HCT116 (cell line): ENCODE data around the gene ANKDD1A. TPM values are rescaled to one million over a fixed set of nuclear protein-coding genes. Genes with fewer than 3 reads are reported as not detected.

ENCODE experiments used
- ATAC-seq: fragments of 200-7000 bp; cut with Tn5 transposase; 2 replicates; pipeline ENCODE4 v1.9.1; 2020; ENCODE audit warnings: mild to moderate bottlenecking, moderate library complexity
- BruUV-seq: library from RNA; stranded (reverse); fragments of 400-500 nt; replicated peaks from 2 replicates; lab custom pipeline; 2021; lab: Mats Ljungman, UMichigan
- CTCF ChIA-PET: fragments of 300-600 bp; sonication (Branson Sonifier 250); formaldehyde crosslinking; loops from one replicate; lab custom pipeline; 2021; ENCODE audit warnings: antibody characterized with exemption; lab: Charles Lee
- POLR2A ChIA-PET: fragments of 300-600, 350-600 bp; sonication (Branson Sonifier 250); formaldehyde crosslinking; loops from one replicate; lab custom pipeline; 2021; ENCODE audit warnings: antibody characterized with exemption; lab: Charles Lee
- RAD21 ChIA-PET, 2 experiments: fragments of 300-600 bp; sonication (Branson Sonifier 250); formaldehyde crosslinking; loops; one replicate each; lab custom pipeline; 2023; ENCODE audit warnings: low total read pairs in 2 of 2; ENCODE audit not compliant: uncharacterized antibody in 2 of 2, unreplicated experiment in 2 of 2, low non-redundant PET in 1 of 2; lab: Charles Lee
- DNase-seq: peaks from one replicate; pipeline ENCODE4 v3.0.0-alpha.2; 2010; ENCODE audit warnings: low read depth, low spot score
- H2AFZ ChIP-seq: fragments of 200-600 bp; shearing (Covaris generic), sonication (generic); 2 replicates; pipeline ENCODE4 v1.6.1; 2017; ENCODE audit warnings: low read depth, mixed run types, mixed read lengths, antibody characterized with exemption, low read length; ENCODE audit not compliant: poor library complexity, severe bottlenecking
- H3K27ac ChIP-seq: 2 replicates; pipeline ENCODE4 v1.5.1; 2012; ENCODE audit warnings: low read depth, low read length
- H3K27me3 ChIP-seq: fragments of 200-600 bp; sonication (generic); 2 replicates; pipeline ENCODE4 v1.6.1; 2016; ENCODE audit warnings: mixed run types, low read length, mixed read lengths; ENCODE audit not compliant: insufficient read depth
- H3K36me3 ChIP-seq, 2 experiments: fragments of 200-500 bp in 1 of 2; fragments of 200-600 bp in 1 of 2; sonication (Bioruptor generic) in 1 of 2; sonication (generic) in 1 of 2; 2 replicates each; pipeline versions ENCODE4 v1.5.1 to v1.6.1; 2014 to 2016; ENCODE audit warnings: low read length in 2 of 2, inconsistent platforms in 1 of 2, mixed read lengths in 1 of 2, mixed run types in 1 of 2; ENCODE audit not compliant: insufficient read depth in 2 of 2, control insufficient read depth in 1 of 2
- H3K4me1 ChIP-seq, 2 experiments: fragments of 200-600 bp in 1 of 2; sonication (generic) in 1 of 2; 2 replicates each; pipeline versions ENCODE4 v1.5.1 to v1.6.1; 2012 to 2017; ENCODE audit warnings: low read length in 2 of 2, inconsistent platforms in 1 of 2, mild to moderate bottlenecking in 1 of 2, mixed read lengths in 1 of 2, mixed run types in 1 of 2, moderate library complexity in 1 of 2; ENCODE audit not compliant: insufficient read depth in 2 of 2, control insufficient read depth in 1 of 2
- H3K4me2 ChIP-seq: fragments of 200-600 bp; sonication (generic); 2 replicates; pipeline ENCODE4 v1.6.1; 2017; ENCODE audit warnings: mixed run types, low read length, mixed read lengths
- H3K4me3 ChIP-seq, 2 experiments: fragments of 200-600 bp in 1 of 2; sonication (generic) in 1 of 2; replicated peaks in 1 of 2; 2 replicates each; pipeline ENCODE4 v1.5.1; 2011 to 2016; ENCODE audit warnings: low read length in 2 of 2, control low read depth in 1 of 2, low read depth in 1 of 2, mild to moderate bottlenecking in 1 of 2, mixed read lengths in 1 of 2, mixed run types in 1 of 2
- H3K79me2 ChIP-seq: fragments of 200-600 bp; sonication (generic); 2 replicates; pipeline ENCODE4 v1.6.1; 2017; ENCODE audit warnings: mild to moderate bottlenecking, mixed run types, low read length, moderate library complexity, mixed read lengths; ENCODE audit not compliant: insufficient read depth
- H3K9ac ChIP-seq: fragments of 200-600 bp; sonication (generic); 2 replicates; pipeline ENCODE4 v1.6.1; 2016; ENCODE audit warnings: low read length, mixed read lengths
- H3K9me2 ChIP-seq: fragments of 200-600 bp; sonication (generic), shearing (Covaris generic); 2 replicates; pipeline ENCODE4 v1.6.1; 2017; ENCODE audit warnings: mixed run types, mild to moderate bottlenecking, moderate library complexity; ENCODE audit not compliant: insufficient read depth
- H3K9me3 ChIP-seq, 2 experiments: fragments of 200-500 bp in 1 of 2; fragments of 200-600 bp in 1 of 2; sonication (Bioruptor generic) in 1 of 2; sonication (generic) in 1 of 2; 2 replicates each; pipeline ENCODE4 v1.6.1; 2014 to 2017; ENCODE audit warnings: low read length in 2 of 2, mixed read lengths in 2 of 2, inconsistent platforms in 1 of 2, low read depth in 1 of 2, mild to moderate bottlenecking in 1 of 2, mixed run types in 1 of 2, moderate library complexity in 1 of 2; ENCODE audit not compliant: control insufficient read depth in 1 of 2, insufficient read depth in 1 of 2
- H4K20me1 ChIP-seq: fragments of 200-600 bp; sonication (generic), shearing (Covaris generic); 2 replicates; pipeline ENCODE4 v1.6.1; 2017; ENCODE audit warnings: mixed run types, mild to moderate bottlenecking, moderate library complexity; ENCODE audit not compliant: insufficient read depth
- CBX3 ChIP-seq: IDR thresholded peaks from 2 replicates; pipeline ENCODE4 v1.6.1; 2012; ENCODE audit warnings: low read depth
- ELF1 ChIP-seq: IDR thresholded peaks from 2 replicates; pipeline ENCODE4 v1.6.1; 2012; ENCODE audit warnings: low read depth, borderline replicate concordance
- EZH2 ChIP-seq: fragments of 200-600 bp; sonication (generic); IDR thresholded peaks from 2 replicates; pipeline ENCODE4 v1.6.1; 2017; ENCODE audit warnings: antibody characterized with exemption, mixed run types
- EZH2phosphoT487 ChIP-seq: fragments of 200-600 bp; IDR thresholded peaks from 2 replicates; pipeline ENCODE4 v1.6.1; 2018; ENCODE audit warnings: antibody characterized with exemption, borderline replicate concordance
- JUND ChIP-seq: IDR thresholded peaks from 2 replicates; pipeline ENCODE4 v1.6.1; 2012
- POLR2A ChIP-seq: IDR thresholded peaks from 2 replicates; pipeline ENCODE4 v1.7.0; 2011; ENCODE audit warnings: borderline replicate concordance; ENCODE audit not compliant: insufficient read depth, insufficient read length; ENCODE audit errors: extremely low read depth
- POLR2AphosphoS5 ChIP-seq: IDR thresholded peaks from 2 replicates; pipeline ENCODE4 v1.6.1; 2011; ENCODE audit warnings: mild to moderate bottlenecking, low read depth, low read length, moderate library complexity
- SP1 ChIP-seq: IDR thresholded peaks from 2 replicates; pipeline ENCODE4 v1.6.1; 2012; ENCODE audit warnings: low read depth
- TCF7L2 ChIP-seq: IDR thresholded peaks from 2 replicates; pipeline ENCODE4 v1.7.0; 2011; ENCODE audit warnings: borderline replicate concordance, inconsistent platforms; ENCODE audit not compliant: insufficient read depth, insufficient read length; ENCODE audit errors: extremely low read depth
- YY1 ChIP-seq: IDR thresholded peaks from 2 replicates; pipeline ENCODE4 v1.6.1; 2011; ENCODE audit warnings: low read length, low read depth, moderate library complexity, mild to moderate bottlenecking; ENCODE audit not compliant: insufficient replicate concordance; ENCODE audit errors: extremely low read depth
- ZFX ChIP-seq: fragments of 450-650 bp; IDR thresholded peaks from 2 replicates; pipeline ENCODE4 v1.6.1; 2017
- ZNF274 ChIP-seq: fragments of 200-500 bp; sonication (Bioruptor generic); IDR thresholded peaks from 2 replicates; pipeline ENCODE4 v1.6.1; 2014; ENCODE audit warnings: mild to moderate bottlenecking, low read depth, low read length, inconsistent platforms
- intact Hi-C: fragments of 100-400 bp; cut with micrococcal nuclease; formaldehyde crosslinking; loops from 2 replicates; pipeline ENCODE4 v1.10.0; 2022
- total RNA-seq: library from RNA; stranded (reverse); gene quantifications from one replicate; pipeline ENCODE4 v1.2.1, GENCODE V29; 2021; ENCODE audit not compliant: unreplicated experiment
- TF ChIP-seq, protein P1 (sequence below): IDR thresholded peaks from 2 replicates; pipeline ENCODE4 v1.6.1; 2012
- TF ChIP-seq, protein P2 (sequence below): IDR thresholded peaks from 2 replicates; pipeline ENCODE4 v1.6.1; 2012
- TF ChIP-seq, protein P3 (sequence below): IDR thresholded peaks from 2 replicates; pipeline ENCODE4 v1.6.1; 2012; ENCODE audit warnings: low read depth

The ANKDD1A gene
- total RNA-seq, 1 experiment from 2014 or later = 8.1 TPM

DNA sequence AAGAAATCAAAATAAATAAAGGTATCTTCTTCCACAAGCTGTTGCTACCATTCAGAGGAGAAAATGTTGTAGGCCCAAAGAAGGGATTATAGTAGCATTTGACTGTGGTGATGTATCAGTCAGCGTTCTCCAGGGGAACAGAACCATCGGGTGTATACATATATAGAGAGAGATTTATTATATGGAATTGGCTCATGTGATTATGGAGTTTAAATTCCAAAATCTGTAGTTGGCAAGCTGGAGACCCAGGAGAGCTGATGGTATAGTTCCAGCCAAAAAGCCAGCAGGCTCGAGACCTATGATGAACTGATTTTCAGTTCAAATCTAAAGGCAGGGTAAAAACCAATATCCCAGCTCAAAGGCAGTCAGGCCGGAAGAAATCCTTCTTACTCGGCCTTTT lies 85.4 kb downstream of the ANKDD1A start:
- H3K27me3 ChIP-seq = no peaks in the 10 kb centered on the region
- no peak overlapping the region for H3K27ac ChIP-seq
- H3K4me3 ChIP-seq = no peak overlapping the region
- H2AFZ ChIP-seq = no peak overlapping the region
- ChIA-PET CTCF (no interaction called here), POLR2A (no interaction called here)
- H3K79me2 ChIP-seq = no peaks in the 10 kb centered on the region
- no peak overlapping the region for H3K9ac ChIP-seq
- H3K4me1 ChIP-seq = no peaks in the 10 kb centered on the region
- intact Hi-C loops = no loop called here
- DNase-seq (no peak), ATAC-seq (no peak)
- no TSS peak for BruUV-seq
- TF ChIP-seq YY1 (no peak), EZH2 (no peak), ZFX (no peak), CBX3 (no peak), EZH2phosphoT487 (no peak)
- TF ChIP-seq, protein P1, sequence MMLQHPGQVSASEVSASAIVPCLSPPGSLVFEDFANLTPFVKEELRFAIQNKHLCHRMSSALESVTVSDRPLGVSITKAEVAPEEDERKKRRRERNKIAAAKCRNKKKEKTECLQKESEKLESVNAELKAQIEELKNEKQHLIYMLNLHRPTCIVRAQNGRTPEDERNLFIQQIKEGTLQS = no peak
- TF ChIP-seq, all 23 proteins: peak for 0
- Histone ChIP-seq H3K9me3 (no peaks in the 10 kb centered on the region), H3K9me2 (no peaks in the 10 kb centered on the region), H3K4me2 (no peak overlapping the region), H4K20me1 (no peaks in the 10 kb centered on the region), H3K36me3 (peaks cover 0 to 3% of the 10 kb centered on the region in 2 experiments; a peak in 1 of 4 replicates)
- RAD21 ChIA-PET = no interaction called here

DNA sequence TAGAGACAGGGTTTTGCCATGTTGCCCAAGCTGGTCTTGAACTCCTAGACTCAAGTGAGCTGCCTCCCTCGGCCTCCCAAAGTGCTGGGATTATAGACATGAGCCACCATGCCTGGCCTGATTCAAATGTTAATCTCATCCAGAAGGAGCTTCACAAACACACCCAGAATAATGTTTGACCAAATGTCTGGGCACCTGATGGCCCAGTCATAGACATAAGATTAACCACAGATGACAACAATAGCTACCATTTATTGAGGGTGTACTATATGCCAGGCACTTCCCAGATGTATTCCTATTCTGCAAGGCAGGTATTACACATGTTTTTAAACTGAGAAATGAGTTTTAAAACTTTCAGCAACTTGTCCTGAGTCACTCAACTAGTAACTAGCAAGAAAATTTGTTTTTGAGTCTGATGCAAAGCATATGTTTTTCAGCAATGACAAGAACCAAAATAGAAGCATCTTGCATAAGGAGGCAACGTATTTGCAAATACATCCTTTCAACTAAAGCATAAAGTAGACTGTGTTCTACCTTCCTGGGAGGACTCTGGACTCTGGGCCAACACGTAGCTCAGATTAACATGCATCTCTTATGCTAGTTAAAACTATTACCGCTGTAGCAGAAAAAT lies 86.2 kb downstream of the ANKDD1A start:
- ATAC-seq = no peak
- Histone ChIP-seq H3K27ac (no peak overlapping the region), H3K9me2 (no peaks in the 10 kb centered on the region), H3K36me3 (peaks cover 1 to 3% of the 10 kb centered on the region in 2 experiments; a peak in 3 of 4 replicates), H4K20me1 (no peaks in the 10 kb centered on the region), H3K4me1 (no peaks in the 10 kb centered on the region), H3K9ac (no peak overlapping the region), H3K4me2 (no peak overlapping the region), H3K9me3 (no peaks in the 10 kb centered on the region), H2AFZ (no peak overlapping the region), H3K79me2 (no peaks in the 10 kb centered on the region), H3K27me3 (no peaks in the 10 kb centered on the region), H3K4me3 (no peak overlapping the region)
- intact Hi-C loops = no loop called here
- POLR2A ChIA-PET = no interaction called here
- no TSS peak for BruUV-seq
- RAD21 ChIA-PET = no interaction called here
- DNase-seq = no peak
- CTCF ChIA-PET = no interaction called here
- TF ChIP-seq ZNF274 (no peak), POLR2AphosphoS5 (no peak), EZH2 (no peak), JUND (no peak), SP1 (no peak), POLR2A (no peak), ELF1 (no peak), YY1 (no peak), CBX3 (no peak), TCF7L2 (no peak), ZFX (no peak)
- TF ChIP-seq, protein P1 = no peak
- TF ChIP-seq, protein P2, sequence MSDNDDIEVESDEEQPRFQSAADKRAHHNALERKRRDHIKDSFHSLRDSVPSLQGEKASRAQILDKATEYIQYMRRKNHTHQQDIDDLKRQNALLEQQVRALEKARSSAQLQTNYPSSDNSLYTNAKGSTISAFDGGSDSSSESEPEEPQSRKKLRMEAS = no peak
- TF ChIP-seq, protein P3, sequence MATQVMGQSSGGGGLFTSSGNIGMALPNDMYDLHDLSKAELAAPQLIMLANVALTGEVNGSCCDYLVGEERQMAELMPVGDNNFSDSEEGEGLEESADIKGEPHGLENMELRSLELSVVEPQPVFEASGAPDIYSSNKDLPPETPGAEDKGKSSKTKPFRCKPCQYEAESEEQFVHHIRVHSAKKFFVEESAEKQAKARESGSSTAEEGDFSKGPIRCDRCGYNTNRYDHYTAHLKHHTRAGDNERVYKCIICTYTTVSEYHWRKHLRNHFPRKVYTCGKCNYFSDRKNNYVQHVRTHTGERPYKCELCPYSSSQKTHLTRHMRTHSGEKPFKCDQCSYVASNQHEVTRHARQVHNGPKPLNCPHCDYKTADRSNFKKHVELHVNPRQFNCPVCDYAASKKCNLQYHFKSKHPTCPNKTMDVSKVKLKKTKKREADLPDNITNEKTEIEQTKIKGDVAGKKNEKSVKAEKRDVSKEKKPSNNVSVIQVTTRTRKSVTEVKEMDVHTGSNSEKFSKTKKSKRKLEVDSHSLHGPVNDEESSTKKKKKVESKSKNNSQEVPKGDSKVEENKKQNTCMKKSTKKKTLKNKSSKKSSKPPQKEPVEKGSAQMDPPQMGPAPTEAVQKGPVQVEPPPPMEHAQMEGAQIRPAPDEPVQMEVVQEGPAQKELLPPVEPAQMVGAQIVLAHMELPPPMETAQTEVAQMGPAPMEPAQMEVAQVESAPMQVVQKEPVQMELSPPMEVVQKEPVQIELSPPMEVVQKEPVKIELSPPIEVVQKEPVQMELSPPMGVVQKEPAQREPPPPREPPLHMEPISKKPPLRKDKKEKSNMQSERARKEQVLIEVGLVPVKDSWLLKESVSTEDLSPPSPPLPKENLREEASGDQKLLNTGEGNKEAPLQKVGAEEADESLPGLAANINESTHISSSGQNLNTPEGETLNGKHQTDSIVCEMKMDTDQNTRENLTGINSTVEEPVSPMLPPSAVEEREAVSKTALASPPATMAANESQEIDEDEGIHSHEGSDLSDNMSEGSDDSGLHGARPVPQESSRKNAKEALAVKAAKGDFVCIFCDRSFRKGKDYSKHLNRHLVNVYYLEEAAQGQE = no peak
